Measurements from ENCODE around the gene SCAMP4. TPM values are rescaled to one million over a fixed set of nuclear protein-coding genes. Genes with fewer than 3 reads are reported as not detected.

Gene SCAMP4
- total RNA-seq, 1 experiment from 2014 or later = 33.4 TPM

DNA sequence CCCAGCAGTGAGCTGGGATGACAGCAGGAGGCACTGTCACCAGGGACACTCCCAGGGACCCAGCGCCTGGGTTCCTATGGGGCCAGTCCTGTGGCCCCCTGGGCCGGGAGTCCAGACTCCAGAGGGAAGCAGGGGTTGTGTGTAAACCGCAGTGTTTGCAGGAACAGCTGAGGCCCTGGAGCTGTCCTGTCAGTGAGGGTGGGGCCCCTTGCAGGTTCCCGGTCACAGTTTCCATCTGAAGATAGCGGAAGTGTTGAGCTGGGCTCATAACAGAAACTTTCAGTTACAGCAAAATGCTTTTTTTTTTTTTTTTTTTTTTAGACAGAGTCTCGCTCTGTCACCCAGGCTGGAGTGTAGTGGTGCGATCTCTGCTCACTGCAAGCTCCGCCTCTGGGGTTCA, 18.1 kb downstream of the SCAMP4 start:
- Histone ChIP-seq H3K27me3 (ENCODE audit: control insufficient read depth, insufficient read depth, low read length) (no peaks in the 10 kb centered on the region), H3K4me3 (ENCODE audit: insufficient read depth, low read depth, low read length) (no peak overlapping the region), H3K36me3 (replicated peaks; ENCODE audit: control insufficient read depth, insufficient read depth, low read length) (peaks cover 8% of the 10 kb centered on the region)
- no peak for DNase-seq

DNA sequence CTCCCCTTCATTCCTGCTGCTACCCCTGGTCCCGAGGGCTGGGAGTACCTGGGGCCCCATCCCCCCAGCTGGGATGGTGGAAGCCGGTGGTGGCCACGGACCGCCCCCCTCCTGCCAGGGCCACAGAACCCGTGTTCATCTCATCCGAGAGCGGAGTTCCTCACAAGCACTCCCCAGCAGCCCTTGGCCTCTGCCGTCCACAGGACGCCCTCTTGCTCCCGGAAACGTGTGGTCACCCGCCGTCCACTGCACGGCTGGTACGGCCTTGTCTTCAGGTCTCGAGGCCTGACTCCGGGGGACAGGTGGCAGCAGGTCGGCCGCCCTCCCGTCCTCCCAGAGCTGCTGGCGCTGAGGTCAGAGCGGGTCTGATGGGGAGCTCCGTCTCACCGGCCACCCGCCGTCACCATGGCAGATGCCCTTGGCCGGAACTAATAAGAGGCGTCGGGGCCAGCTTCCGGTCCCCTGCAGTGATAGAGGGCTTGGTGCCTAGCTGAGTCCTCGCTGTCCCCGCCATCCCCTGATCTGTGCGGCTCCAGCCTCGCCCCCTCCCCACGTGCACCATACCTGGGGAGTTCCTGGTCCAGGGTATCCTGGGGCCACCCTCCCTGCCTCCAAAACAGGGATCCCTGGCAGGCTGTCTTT, 19.2 kb downstream of the SCAMP4 start:
- Histone ChIP-seq H3K4me3 (ENCODE audit: insufficient read depth, low read depth, low read length) (no peak overlapping the region), H3K36me3 (replicated peaks; ENCODE audit: control insufficient read depth, insufficient read depth, low read length) (peaks cover 6% of the 10 kb centered on the region), H3K27me3 (ENCODE audit: control insufficient read depth, insufficient read depth, low read length) (no peaks in the 10 kb centered on the region; the same call in 1 of the 2 replicates)
- DNase-seq = no peak

DNA sequence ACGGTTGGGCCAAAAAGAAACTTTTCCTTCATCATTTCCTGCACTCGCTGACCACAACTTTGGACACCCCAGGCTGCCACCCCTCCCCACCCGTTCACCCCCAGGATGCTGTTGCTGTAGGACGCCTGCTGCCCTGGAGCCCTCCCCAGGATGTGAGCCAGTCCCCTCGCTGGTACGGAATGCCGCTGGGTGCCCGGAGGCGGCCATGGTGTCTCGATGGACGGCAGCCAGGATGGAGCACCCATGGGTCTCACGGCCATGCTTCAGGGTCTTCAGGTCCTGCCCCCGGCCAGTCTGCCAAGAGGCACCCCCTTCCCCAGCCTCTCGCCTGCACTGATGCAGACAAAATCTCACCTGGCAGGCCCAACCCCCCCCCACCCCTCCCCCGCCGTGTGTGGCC, 20.3 kb downstream of the SCAMP4 start:
- Histone ChIP-seq H3K27me3 (ENCODE audit: control insufficient read depth, insufficient read depth, low read length) (no peaks in the 10 kb centered on the region; the same call in 1 of the 2 replicates), H3K36me3 (replicated peaks; ENCODE audit: control insufficient read depth, insufficient read depth, low read length) (peaks cover 6% of the 10 kb centered on the region), H3K4me3 (ENCODE audit: insufficient read depth, low read depth, low read length) (no peak overlapping the region)
- DNase-seq = no peak

DNA sequence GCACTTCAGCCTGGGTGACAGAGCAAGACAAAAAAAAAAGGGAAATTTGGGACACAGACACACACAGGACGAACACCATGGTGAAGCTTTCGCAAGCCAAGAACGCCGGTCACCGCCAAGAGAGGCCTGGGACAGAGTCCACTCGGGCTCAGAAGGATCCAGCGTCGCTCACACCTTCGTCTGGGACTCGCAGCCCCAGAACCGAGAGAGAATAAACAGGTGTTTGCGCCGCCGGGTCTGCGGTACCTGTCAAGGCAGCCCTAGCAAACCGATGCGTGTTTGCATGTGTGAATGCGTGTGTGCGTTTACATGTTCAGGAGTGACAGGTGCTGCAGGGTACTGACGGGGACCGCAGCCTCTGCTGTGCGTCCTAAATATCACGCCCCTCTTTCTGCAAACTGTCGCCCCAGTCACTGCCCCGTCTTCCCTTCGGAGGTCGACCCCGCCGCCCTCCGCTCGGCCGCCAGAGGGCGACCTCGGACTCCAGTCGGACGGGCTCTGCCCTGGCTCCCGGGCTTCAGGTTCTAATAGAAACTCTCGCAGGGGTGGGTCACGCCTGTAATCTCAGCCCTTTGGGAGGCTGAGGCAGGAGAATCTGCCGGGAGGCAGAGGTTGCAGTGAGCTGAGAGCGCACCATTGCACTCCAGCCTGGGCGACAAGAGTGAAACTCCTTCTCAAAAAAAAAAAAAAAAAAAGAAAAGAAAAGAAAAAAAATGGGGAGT, 24.0 kb downstream of the SCAMP4 start:
- peak overlapping the region; percentile 33 for H3K4me3 ChIP-seq (ENCODE audit: insufficient read depth, low read depth, low read length)
- DNase-seq = peak; percentile 98
- no peaks in the 10 kb centered on the region; the same call in none of the 2 replicates for H3K36me3 ChIP-seq (replicated peaks; ENCODE audit: control insufficient read depth, insufficient read depth, low read length)
- H3K27me3 ChIP-seq (ENCODE audit: control insufficient read depth, insufficient read depth, low read length) = no peaks in the 10 kb centered on the region; the same call in 1 of the 2 replicates

DNA sequence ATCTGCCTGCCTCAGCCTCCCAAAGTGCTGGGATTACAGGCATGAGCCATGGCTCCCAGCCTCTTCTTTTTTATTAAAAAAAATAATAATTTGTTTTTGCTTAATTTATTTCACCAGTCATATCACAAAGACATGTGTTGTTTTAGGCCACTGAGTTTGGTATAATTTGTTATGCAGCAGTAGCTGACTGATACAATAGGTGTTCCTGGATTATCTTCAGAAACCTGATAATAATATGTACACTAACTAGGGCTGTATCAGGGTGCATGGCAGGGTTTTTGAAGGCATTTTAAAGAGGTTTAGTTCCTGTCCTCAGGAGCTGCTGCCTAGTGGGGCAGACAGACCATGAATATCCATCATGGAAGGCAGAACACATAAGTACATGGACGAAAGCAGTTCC, 26.2 kb downstream of the SCAMP4 start:
- Histone ChIP-seq H3K4me3 (ENCODE audit: insufficient read depth, low read depth, low read length) (no peak overlapping the region), H3K36me3 (replicated peaks; ENCODE audit: control insufficient read depth, insufficient read depth, low read length) (no peaks in the 10 kb centered on the region), H3K27me3 (ENCODE audit: control insufficient read depth, insufficient read depth, low read length) (no peaks in the 10 kb centered on the region; the same call in 1 of the 2 replicates)
- no peak for DNase-seq

DNA sequence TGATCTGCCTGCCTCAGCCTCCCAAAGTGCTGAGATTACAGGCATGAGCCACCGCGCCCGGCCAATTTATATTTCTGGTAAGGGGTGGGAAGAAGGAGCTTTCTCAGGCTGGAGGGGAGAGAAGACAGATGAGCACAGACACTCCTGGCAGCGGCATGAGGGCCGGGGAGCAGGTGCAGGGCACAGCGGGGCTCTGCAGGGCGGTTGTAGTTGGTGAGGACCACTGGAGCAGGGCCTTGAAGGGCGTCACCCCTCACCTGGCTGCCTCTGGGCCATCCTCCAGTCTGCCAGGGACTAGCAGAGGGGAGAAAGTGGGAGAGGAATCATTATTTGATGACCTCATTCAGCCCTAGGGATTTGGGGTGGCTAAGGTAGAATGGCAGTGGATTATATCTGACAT, 27.2 kb downstream of the SCAMP4 start:
- Histone ChIP-seq H3K27me3 (ENCODE audit: control insufficient read depth, insufficient read depth, low read length) (no peaks in the 10 kb centered on the region; the same call in 1 of the 2 replicates), H3K4me3 (ENCODE audit: insufficient read depth, low read depth, low read length) (no peak overlapping the region), H3K36me3 (replicated peaks; ENCODE audit: control insufficient read depth, insufficient read depth, low read length) (no peaks in the 10 kb centered on the region)
- no peak for DNase-seq

DNA sequence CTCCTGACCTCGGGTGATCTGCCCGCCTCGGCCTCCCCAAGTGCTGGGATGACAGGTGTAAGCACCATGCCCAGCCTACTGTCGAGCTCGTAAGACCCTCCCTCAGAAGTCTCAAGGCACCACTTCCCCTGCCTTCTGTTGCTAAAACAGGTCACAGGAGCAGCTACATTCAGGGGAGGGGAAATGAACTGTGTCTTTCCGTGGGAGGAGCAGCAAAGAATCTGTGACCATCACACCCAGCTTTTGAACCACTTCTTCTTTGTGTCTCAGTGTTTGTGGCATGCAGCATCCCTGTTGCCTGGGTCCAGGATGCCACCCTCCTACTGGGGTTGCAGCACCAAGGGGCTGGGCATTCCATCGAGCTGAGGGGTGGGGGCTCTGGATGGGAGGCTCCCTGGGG, 28.0 kb downstream of the SCAMP4 start:
- Histone ChIP-seq H3K27me3 (ENCODE audit: control insufficient read depth, insufficient read depth, low read length) (no peaks in the 10 kb centered on the region; the same call in 1 of the 2 replicates), H3K4me3 (ENCODE audit: insufficient read depth, low read depth, low read length) (no peak overlapping the region), H3K36me3 (replicated peaks; ENCODE audit: control insufficient read depth, insufficient read depth, low read length) (no peaks in the 10 kb centered on the region)
- DNase-seq = no peak

DNA sequence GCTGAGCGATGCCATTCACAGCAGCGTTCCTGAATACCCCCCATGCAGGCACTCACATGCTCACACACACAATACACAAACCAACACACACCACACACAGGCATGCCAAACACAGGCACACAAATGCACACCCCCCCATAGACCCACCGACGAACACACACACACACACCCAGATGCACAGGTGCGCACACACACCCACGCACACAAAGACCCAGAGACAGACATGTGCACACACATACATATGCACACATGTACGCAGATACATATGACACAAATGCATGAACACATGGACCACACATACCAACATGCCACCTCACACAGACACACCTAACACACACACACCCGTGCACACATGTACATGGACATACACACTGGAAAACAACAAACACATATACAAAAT, 28.7 kb downstream of the SCAMP4 start:
- Histone ChIP-seq H3K4me3 (ENCODE audit: insufficient read depth, low read depth, low read length) (no peak overlapping the region), H3K27me3 (ENCODE audit: control insufficient read depth, insufficient read depth, low read length) (no peaks in the 10 kb centered on the region; the same call in 1 of the 2 replicates), H3K36me3 (replicated peaks; ENCODE audit: control insufficient read depth, insufficient read depth, low read length) (no peaks in the 10 kb centered on the region)
- no peak for DNase-seq

DNA sequence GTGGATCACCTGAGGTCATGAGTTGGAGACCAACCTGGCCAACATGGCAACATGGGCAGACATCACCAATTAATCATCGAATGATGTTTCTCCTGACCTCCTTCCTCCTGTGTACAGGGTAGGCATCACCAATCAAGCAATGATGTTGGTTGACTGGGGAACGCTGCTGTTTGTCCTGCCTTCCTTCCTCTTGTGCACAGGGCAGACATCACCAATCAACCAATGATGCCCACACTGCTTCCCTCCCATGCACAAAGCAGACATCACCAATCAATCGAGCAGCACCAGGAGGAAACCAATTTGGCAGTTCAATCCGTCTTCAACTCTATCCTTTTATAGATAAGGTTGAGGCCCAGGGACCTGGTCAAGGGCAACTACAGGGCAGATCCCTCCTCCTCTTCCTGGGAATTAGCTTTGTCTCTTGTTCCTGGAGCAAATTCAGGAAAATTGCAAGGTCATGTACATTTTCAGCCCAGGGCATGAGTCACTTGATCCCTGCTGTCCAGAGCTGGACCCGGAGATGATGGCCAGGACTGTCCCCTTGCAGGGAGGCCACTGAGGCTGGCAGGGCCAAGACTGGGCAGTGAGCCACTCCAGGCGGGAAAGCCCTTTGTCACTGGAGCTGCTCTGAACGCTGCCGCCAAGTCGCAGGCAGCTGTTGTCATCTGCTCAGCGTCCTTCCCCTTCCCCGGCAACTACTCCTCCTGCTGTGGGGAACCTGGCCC, 30.4 kb downstream of the SCAMP4 start:
- no peak overlapping the region for H3K4me3 ChIP-seq (ENCODE audit: insufficient read depth, low read depth, low read length)
- DNase-seq = no peak
- no peaks in the 10 kb centered on the region for H3K36me3 ChIP-seq (replicated peaks; ENCODE audit: control insufficient read depth, insufficient read depth, low read length)
- no peaks in the 10 kb centered on the region for H3K27me3 ChIP-seq (ENCODE audit: control insufficient read depth, insufficient read depth, low read length)

DNA sequence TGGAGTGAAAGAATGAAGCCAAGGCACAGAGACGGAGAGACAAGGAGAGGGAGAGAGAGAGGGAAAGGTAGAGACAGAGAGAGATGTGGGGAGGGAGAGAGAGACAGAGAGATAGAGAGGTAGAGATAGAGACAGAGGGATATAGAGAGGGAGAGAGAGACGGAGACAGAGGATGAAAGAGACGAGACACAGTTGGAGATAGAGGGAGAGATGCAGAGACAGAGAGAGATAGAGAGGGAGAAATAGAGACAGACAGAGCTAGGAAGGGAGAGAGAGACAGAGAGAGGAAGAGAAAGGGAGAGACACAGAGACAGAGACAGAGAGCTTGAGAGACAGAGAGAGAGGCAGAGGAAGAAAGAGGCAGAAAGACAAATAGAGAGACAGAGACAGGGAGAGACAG, 31.2 kb downstream of the SCAMP4 start:
- Histone ChIP-seq H3K4me3 (ENCODE audit: insufficient read depth, low read depth, low read length) (no peak overlapping the region), H3K27me3 (ENCODE audit: control insufficient read depth, insufficient read depth, low read length) (no peaks in the 10 kb centered on the region), H3K36me3 (replicated peaks; ENCODE audit: control insufficient read depth, insufficient read depth, low read length) (no peaks in the 10 kb centered on the region)
- DNase-seq = no peak

DNA sequence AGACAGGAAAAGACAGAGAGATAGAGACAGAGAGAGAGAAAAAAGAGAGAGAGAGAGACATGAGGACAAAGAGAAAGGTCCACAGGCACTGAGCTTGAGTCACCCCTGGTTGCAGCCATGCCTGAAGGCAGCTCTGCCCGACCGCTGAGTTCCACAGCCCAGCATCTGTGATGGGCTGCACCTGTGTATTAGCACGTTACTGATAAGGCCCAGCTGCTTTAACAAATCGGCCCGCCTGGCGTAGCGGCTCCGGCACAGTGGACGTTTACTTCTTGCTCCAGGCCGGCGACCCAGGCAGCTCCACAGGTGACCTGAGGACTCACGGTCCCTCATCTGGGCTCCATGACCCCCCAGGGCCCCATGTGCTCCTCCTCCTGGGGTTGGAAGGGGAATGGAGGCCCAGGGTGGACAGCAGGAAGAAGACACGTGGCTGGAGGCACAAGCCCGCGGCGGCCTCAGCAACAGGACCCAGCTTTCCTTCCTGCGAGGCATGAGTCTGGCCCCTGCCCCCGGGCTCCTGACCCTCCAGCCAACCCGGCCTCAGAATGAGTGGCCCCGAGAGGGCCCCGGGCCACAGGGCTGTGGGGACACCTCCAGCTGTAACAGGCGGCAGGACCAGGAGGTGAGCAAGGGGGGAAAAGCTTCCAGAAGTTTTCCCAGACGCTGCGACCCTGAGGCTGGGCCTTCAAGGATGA, 31.9 kb downstream of the SCAMP4 start:
- Histone ChIP-seq H3K36me3 (replicated peaks; ENCODE audit: control insufficient read depth, insufficient read depth, low read length) (no peaks in the 10 kb centered on the region), H3K27me3 (ENCODE audit: control insufficient read depth, insufficient read depth, low read length) (no peaks in the 10 kb centered on the region), H3K4me3 (ENCODE audit: insufficient read depth, low read depth, low read length) (no peak overlapping the region)
- DNase-seq = no peak

DNA sequence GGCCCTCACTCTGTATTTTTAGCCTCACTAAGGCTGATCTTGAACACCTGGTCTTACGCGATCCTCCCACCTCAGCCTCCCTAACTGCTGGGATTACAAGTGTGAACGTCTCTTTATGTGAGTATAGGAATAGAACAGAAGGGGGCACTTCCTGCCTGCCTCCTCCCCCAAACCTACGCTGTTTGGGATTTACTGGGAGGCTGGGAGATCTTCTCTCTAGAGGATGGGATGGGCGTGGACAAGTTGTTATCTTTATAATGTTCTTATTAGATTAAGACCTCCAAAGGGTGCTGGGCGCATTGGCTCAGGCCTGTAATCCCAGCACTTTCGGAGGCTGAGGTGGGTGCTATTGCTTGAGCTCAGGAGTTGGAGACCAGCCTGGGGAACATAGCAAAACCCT, 32.9 kb downstream of the SCAMP4 start:
- Histone ChIP-seq H3K27me3 (ENCODE audit: control insufficient read depth, insufficient read depth, low read length) (no peaks in the 10 kb centered on the region), H3K36me3 (replicated peaks; ENCODE audit: control insufficient read depth, insufficient read depth, low read length) (no peaks in the 10 kb centered on the region), H3K4me3 (ENCODE audit: insufficient read depth, low read depth, low read length) (no peak overlapping the region)
- no peak for DNase-seq

DNA sequence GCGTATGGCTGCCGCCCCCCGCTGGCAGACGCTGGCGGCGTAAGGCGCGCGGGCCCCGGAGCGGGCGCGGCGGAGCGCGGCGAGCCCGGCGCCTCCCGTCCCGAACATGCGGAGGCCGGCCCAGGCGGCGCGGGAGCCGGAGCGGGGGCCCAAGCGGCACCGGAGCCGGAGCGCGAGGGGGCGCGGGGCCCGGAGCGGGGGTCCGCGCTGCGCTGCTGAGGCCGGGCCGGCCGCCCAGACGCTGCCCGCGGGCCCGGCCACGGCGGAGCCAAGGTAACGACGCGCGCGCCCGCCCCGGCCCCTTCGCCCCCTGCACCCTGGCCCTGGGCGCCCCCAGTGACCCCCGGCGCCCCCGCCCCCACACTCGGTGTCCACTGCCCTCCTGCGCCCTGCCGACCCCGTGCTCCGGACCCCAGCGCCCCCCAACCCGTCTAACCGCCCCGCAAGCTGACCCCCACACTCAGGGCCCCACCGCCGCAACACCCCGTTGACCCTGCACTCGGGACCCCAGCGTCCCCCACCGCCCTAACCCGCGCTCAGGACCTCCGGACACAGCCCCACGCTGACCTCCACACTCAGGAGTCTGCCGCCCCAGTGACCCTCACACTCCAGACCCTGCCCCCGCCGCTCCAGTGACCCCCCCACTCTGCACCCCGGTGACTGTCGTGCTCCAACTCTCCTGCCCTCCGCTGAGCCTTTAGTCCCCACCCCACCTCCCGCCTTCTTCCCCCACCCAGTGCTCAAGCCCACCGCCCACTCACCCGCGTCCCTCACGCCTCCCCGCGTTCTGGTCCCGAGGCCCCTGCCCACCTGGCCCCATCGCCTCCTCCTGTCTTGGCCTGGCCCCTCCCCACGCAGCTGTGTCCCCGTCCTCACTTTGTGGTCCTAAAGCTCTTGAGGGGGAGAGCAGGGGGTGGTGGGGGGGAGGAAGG, 36.2 kb downstream of the SCAMP4 start, which contains the start of gene CSNK1G2:
Gene CSNK1G2 (plus strand): TSS at position 27 of the 932 bp plus-strand sequence. CDS start 28,601 bp downstream, outside the sequence.
- no peak for DNase-seq
- peak within 1 kb of the TSS; percentile 80 for H3K4me3 ChIP-seq (ENCODE audit: insufficient read depth, low read depth, low read length)
- H3K27me3 ChIP-seq (ENCODE audit: control insufficient read depth, insufficient read depth, low read length) = no peaks in the 10 kb centered on the region
- H3K36me3 ChIP-seq (replicated peaks; ENCODE audit: control insufficient read depth, insufficient read depth, low read length) = no peaks in the 10 kb centered on the region
